GM19468 (cell line): ENCODE measurements around the gene GH1.
"Not testable (repeated sequence)": the region's sequence is repeated elsewhere in the genome, so short reads cannot be mapped to it uniquely, and the experiment has no call there.

Source experiments
- ATAC-seq: cut with Tn5 transposase; IDR thresholded peaks from one replicate; pipeline ENCODE4 v1.9.1; 2021; ENCODE audit warnings: mild to moderate bottlenecking, moderate library complexity, moderate number of reproducible peaks; ENCODE audit not compliant: unreplicated experiment; ENCODE audit errors: extremely low read depth

GH1 gene

GRCh38 chr17:63901971-63902370 lies 16.7 kb downstream of the GH1 start:
- not testable (repeated sequence) for ATAC-seq

- ATAC-seq = not testable (repeated sequence)
Observed at GRCh38 chr17:63898899-63899798, 19.5 kb downstream of the GH1 start.

GRCh38 chr17:63896524-63897354 lies 21.9 kb downstream of the GH1 start, which contains the start of gene CSH1:
TSS of gene CSH1 (minus strand) at chr17:63896574. CDS start at chr17:63896511, 63 bp downstream.
- ATAC-seq = not testable (repeated sequence)

- not testable (repeated sequence) for ATAC-seq
Observed at GRCh38 chr17:63894821-63895220, 23.8 kb downstream of the GH1 start.

DNA sequence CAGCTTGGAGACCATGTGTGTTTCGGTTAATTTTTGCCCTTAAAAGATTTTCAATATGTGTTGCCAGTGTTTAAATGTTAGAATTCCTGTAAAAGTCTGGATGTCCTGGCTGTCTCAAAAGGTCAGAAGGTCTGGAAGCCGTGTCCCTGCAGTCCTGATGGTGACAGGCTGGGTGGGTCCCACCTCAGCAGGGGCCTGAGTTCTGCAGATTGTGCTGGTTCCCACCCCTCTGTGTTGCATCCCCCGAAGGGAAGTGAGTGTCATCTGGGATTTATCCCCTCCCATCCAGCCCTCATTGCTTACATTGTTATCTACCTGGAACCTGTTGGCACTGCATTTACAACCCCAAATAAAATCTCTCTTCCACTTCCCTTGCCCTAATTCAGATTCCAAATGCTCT lies 24.6 kb downstream of the GH1 start:
- ATAC-seq = not testable (repeated sequence)

DNA sequence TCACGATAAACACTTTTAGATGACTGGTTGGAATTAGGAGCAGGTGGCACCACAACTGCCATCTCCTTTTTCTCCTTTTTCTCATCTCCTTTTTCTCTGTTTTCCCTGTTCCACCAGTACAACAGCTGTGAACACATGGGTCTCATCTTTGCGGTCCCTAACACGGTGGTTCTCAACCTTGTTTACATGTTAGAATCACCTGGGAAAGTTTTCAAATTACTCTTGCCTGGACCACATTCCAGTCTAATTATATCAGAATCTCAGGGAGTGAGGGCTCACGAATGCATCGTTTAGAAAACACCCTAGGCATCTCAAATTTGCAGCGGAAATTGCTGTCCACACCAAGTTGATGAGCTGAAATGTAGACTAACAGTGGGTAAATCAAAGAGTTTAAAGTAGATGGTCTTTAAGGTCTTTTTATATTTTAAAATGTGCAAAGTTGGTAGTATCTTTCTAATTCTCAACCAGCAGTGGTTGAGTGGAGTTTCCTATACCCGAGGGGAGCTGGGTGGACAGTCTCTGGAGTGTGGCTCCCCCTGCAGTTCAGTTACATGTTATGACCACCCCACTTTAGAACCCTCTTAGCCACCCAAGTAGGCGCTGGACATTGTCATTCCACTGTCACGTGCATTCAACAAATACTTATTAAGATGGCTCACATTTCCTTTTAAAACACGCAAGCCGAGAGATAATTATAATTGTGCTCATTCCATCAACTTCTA lies 26.2 kb downstream of the GH1 start:
- ATAC-seq = not testable (repeated sequence)

GRCh38 chr17:63889026-63889848 lies 29.4 kb downstream of the GH1 start:
- not testable (repeated sequence) for ATAC-seq

DNA sequence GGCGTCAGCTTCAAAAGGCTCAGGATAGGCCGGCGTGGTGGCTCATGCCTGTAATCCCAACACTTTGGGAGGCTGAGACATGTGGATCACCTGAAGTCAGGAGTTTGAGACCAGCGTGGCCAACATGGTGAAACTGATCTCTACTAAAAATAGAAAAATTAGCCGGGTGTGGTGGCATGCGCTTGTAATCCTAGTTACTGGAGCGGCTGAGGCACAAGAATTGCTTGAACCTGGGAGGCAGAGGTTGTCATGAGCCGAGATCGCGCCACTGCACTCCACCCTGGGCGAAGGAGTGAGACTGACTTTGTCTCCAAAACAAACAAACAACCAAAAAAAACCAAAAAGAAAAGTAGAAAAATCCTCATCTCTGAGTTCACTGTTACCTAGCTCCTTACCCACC lies 33.5 kb downstream of the GH1 start:
- not testable (repeated sequence) for ATAC-seq

GRCh38 chr17:63882626-63883126 lies 36.0 kb downstream of the GH1 start:
- ATAC-seq = not testable (repeated sequence)

- ATAC-seq = no peak
Observed at GRCh38 chr17:63881935-63882601, 36.6 kb downstream of the GH1 start, which contains the start of gene GH2. TSS of gene GH2 (minus strand) at chr17:63881944. CDS start at chr17:63881801, 143 bp downstream.

GRCh38 chr17:63881337-63881736 lies 37.3 kb downstream of the GH1 start:
- ATAC-seq = not testable (repeated sequence)

- no peak for ATAC-seq
Observed at GRCh38 chr17:63880706-63881105, 37.9 kb downstream of the GH1 start.

DNA sequence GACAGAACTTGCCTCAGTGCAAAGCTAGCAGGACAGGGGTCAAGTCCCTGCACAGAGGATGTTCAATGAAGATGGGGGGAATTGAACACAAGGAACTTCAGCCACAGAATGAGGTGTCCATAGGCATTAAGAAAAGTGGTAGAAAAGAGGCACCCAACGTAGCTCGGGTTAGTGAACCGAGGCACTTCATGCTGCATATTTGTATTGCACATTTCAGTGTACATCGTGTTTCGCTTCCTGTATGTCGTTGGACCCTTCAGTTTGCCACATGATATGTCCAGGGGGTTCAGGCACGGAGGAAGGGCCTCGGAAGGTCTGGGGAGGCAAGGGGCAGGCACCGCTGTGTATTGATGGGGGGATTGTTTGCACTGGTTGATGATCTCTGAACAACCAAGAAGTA lies 40.2 kb downstream of the GH1 start:
- ATAC-seq = not testable (repeated sequence)

DNA sequence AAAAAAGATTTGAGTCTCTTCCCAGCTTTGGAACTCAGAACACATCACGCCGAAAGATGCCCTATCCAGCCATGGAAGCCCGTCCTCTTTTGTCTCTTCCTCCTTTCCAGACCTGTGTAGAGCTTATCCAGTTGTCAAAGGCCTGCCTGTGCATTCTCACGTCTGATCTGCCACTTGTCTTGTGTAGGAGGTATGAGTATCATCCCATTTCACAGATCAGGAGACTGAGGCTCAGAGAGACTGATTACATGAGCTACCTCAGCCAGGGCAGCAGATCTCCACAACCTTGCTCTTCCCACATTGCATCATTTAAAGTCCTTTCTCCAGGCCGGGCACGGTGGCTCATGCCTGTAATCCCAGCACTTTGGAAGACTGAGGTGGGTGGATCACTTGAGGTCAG lies 43.9 kb downstream of the GH1 start:
- not testable (repeated sequence) for ATAC-seq

DNA sequence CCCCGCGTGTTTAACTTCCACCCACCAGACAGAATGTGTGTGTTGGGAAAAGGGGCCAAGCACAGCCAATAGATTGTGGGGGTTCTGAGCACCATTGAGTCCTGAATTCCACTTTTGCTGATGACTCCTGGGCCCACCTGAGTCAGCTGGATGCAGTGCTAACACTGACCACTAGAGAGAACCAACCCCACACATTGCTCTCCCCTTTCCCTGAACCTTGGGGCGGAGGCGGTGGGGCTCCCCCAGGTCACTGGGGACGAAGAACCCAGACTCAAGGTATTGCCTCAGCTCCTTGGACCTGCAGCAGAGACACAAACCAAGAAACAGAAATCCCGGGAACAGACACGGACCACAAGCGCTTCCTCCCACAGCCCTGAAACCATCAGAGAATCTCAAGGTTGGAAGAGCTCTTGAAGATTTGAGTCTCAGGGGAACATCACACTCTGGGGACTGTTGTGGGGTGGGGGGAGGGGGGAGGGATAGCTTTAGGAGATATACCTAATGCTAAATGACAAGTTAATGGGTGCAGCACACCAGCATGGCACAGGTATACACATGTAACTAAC lies 44.5 kb downstream of the GH1 start:
- ATAC-seq = not testable (repeated sequence)

GRCh38 chr17:63873577-63873976 lies 45.1 kb downstream of the GH1 start, which contains the start of gene CSH2:
TSS of gene CSH2 (minus strand) at chr17:63873677. CDS start at chr17:63873614, 63 bp downstream.
- not testable (repeated sequence) for ATAC-seq

DNA sequence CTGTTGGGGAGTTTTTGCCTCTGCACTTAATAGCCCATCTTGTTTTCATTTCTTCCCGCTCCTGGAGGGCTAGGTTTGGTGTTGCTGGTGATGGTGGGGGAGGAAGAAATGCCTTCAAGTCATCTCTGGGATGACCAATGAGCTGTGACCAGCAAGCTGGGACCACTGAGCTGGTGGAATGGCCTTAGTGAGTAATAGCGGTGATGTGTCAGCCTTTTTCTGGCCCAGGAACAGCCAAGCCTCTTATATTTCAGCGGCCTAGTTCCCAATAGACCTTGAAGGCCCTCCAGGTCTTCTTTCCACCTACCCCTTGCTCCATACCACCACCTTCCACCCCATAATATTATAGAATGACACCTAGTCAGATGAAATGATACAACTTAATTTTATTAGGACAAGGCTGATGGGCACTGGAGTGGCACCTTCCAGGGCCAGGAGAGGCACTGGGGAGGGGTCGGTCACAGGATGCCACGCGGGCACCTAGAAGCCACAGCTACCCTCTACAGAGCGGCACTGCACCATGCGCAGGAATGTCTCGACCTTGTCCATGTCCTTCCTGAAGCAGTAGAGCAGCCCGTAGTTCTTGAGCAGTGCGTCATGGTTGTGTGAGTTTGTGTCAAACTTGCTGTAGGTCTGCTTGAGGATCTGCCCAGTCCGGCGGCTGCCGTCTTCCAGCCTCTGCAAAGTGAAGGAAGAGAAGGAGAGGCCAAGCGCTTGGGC lies 46.8 kb downstream of the GH1 start:
- ATAC-seq = not testable (repeated sequence)
